Large intestine (tissue), 3 donors: ENCODE results near the gene NUP153. TPM values are rescaled to one million over a fixed set of nuclear protein-coding genes. Genes with fewer than 3 reads are reported as not detected.

Source experiments
- DNase-seq, 2 donors: peaks; one replicate each; pipeline versions ENCODE4 v3.0.0 to v3.0.0-alpha.2; 2013
- H3K27ac ChIP-seq: one replicate; pipeline ENCODE4 v1.5.1; 2013; ENCODE audit warnings: low read length
- H3K27me3 ChIP-seq: 2 replicates; pipeline ENCODE4 v1.6.1; 2013; ENCODE audit warnings: low read length; ENCODE audit not compliant: control insufficient read depth, insufficient read depth
- H3K36me3 ChIP-seq: 2 replicates; pipeline ENCODE4 v1.6.1; 2013; ENCODE audit warnings: low read length; ENCODE audit not compliant: control insufficient read depth, insufficient read depth
- H3K4me1 ChIP-seq: one replicate; pipeline ENCODE4 v1.6.1; 2013; ENCODE audit warnings: low read length; ENCODE audit not compliant: control insufficient read depth, insufficient read depth
- H3K4me3 ChIP-seq: one replicate; pipeline ENCODE4 v1.5.1; 2013; ENCODE audit warnings: low read length
- H3K9me3 ChIP-seq: one replicate; pipeline ENCODE4 v1.6.1; 2013; ENCODE audit warnings: mild to moderate bottlenecking, low read depth, low read length, moderate library complexity; ENCODE audit not compliant: control insufficient read depth
- WGBS: methylation state at CpG from one replicate; pipeline ENCODE4 v1.1.5; 2013; ENCODE audit warnings: low lambda C conversion rate; ENCODE audit not compliant: insufficient coverage; 5-methylcytosine and 5-hydroxymethylcytosine counted together
- polyA plus RNA-seq: library from polyadenylated mRNA; unstranded; fragments of 120-200 nt; gene quantifications from one replicate; pipeline ENCODE4 v1.2.1, GENCODE V29; 2013

NUP153 gene
- polyA plus RNA-seq, 1 donor = 32.2 TPM

DNA sequence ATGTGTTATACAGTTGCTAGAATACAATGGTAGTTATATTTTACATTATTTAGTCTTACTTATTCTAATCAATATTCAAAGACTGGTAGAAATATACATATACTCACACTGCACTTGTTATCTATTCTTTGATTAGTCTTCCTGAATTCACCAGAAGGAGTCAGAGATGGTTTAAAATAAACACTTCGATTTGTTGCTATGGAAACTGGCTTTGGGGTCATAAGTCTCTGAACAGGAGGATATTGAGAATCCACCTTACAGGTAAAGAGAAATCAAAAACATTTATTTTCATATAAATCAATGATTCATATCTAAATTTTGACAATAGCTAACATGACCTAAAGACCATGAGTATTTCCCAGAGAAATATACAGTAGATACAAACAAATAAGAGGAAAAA, 41.6 kb downstream of the NUP153 start:
- DNase-seq = no peak
- no CpG with 5 or more reads among the region's 1 CpG for WGBS
- Histone ChIP-seq H3K27me3 (no peaks in the 10 kb centered on the region), H3K9me3 (no peaks in the 10 kb centered on the region), H3K4me1 (no peaks in the 10 kb centered on the region), H3K36me3 (peaks cover 43% of the 10 kb centered on the region), H3K4me3 (no peak overlapping the region), H3K27ac (no peak overlapping the region)

GRCh38 chr6:17663226-17663625, 43.5 kb downstream of the NUP153 start:
- H3K9me3 ChIP-seq = no peaks in the 10 kb centered on the region
- no peaks in the 10 kb centered on the region for H3K27me3 ChIP-seq
- no peak overlapping the region for H3K27ac ChIP-seq
- no peak for DNase-seq
- no peak overlapping the region for H3K4me3 ChIP-seq
- H3K36me3 ChIP-seq = peaks cover 44% of the 10 kb centered on the region
- no CpG with 5 or more reads among the region's 4 CpGs for WGBS
- no peaks in the 10 kb centered on the region for H3K4me1 ChIP-seq

- Histone ChIP-seq H3K4me3 (no peak overlapping the region), H3K36me3 (peaks cover 48% of the 10 kb centered on the region), H3K9me3 (no peaks in the 10 kb centered on the region), H3K4me1 (no peaks in the 10 kb centered on the region), H3K27ac (no peak overlapping the region), H3K27me3 (no peaks in the 10 kb centered on the region)
- no peak for DNase-seq
- no CpG with 5 or more reads among the region's 2 CpGs for WGBS
Observed at GRCh38 chr6:17662585-17662984, 44.1 kb downstream of the NUP153 start.

DNA sequence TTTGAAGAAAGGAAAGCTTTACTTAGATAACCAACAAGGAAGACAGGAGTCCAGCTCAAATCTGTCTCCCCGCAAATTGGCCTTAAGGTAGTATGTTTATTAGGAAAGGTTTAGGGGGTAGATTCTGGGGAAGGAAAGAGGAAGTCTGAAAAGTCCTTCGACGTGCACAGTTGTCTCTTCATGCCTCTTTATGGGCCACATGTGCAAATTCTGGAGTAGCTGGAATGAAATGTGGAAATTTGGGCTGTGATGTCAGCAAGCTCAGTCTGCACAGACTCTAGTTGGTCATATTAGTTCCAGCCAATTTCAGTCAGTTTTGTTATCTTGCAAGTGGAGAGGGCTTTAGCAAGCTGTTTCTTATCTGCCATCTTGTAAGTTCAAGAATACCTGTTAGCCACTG, 50.1 kb downstream of the NUP153 start:
- WGBS = 100% methylated on average over 1 of the region's 3 CpGs
- Histone ChIP-seq H3K4me1 (no peaks in the 10 kb centered on the region), H3K27me3 (no peaks in the 10 kb centered on the region), H3K27ac (no peak overlapping the region), H3K4me3 (no peak overlapping the region), H3K36me3 (peaks cover 55% of the 10 kb centered on the region), H3K9me3 (no peaks in the 10 kb centered on the region)
- no peak for DNase-seq

GRCh38 chr6:17656092-17656491, 50.6 kb downstream of the NUP153 start:
- H3K9me3 ChIP-seq = no peaks in the 10 kb centered on the region
- no peak for DNase-seq
- H3K36me3 ChIP-seq = peaks cover 53% of the 10 kb centered on the region
- no peaks in the 10 kb centered on the region for H3K4me1 ChIP-seq
- WGBS = no CpG with 5 or more reads among the region's 1 CpG
- no peak overlapping the region for H3K4me3 ChIP-seq
- no peaks in the 10 kb centered on the region for H3K27me3 ChIP-seq
- no peak overlapping the region for H3K27ac ChIP-seq

- H3K9me3 ChIP-seq = no peaks in the 10 kb centered on the region
- peaks cover 49% of the 10 kb centered on the region for H3K36me3 ChIP-seq
- H3K27ac ChIP-seq = no peak overlapping the region
- 100% methylated on average over 1 of the region's 5 CpGs for WGBS
- H3K4me1 ChIP-seq = no peaks in the 10 kb centered on the region
- no peaks in the 10 kb centered on the region for H3K27me3 ChIP-seq
- DNase-seq = no peak
- H3K4me3 ChIP-seq = no peak overlapping the region
Observed at GRCh38 chr6:17653198-17653882, 53.4 kb downstream of the NUP153 start.

DNA sequence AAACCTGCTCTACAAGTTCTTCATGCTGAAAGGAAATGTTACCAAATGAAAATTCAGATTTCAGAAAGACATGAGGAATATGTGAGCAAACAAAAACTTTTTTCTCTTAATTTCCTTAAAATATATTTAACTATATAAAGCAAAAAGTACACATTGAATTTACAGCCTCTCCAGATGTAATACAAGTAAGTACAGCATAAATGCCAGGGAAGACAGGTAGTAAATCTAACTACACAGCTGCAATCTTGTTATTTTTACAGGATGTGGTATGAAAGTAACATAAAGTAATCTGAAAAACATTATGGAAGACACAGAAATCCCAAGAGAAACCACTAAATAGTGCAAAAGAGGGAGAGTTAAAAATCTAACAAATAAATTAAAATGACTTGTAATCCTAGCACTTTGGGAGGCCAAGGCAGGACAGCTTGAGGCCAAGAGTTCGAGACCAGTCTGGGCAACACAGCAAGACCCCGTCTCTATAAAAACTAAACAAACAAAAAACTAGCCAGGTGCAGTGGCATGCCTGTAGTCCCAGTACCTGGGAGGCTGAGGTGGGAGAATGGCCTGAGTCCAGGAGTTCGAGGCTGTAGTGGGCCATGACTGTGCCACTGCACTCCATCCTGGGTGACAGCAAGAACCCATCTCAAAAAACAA, 55.9 kb downstream of the NUP153 start:
- no peaks in the 10 kb centered on the region for H3K27me3 ChIP-seq
- H3K9me3 ChIP-seq = no peaks in the 10 kb centered on the region
- no CpG with 5 or more reads among the region's 3 CpGs for WGBS
- H3K27ac ChIP-seq = no peak overlapping the region
- H3K4me3 ChIP-seq = no peak overlapping the region
- DNase-seq = no peak
- peaks cover 51% of the 10 kb centered on the region for H3K36me3 ChIP-seq
- H3K4me1 ChIP-seq = no peaks in the 10 kb centered on the region

- H3K36me3 ChIP-seq = peaks cover 57% of the 10 kb centered on the region
- no peaks in the 10 kb centered on the region for H3K4me1 ChIP-seq
- no peaks in the 10 kb centered on the region for H3K9me3 ChIP-seq
- H3K4me3 ChIP-seq = no peak overlapping the region
- H3K27me3 ChIP-seq = no peaks in the 10 kb centered on the region
- DNase-seq = no peak
- no peak overlapping the region for H3K27ac ChIP-seq
- 80% methylated on average over 1 of the region's 3 CpGs for WGBS
Observed at GRCh38 chr6:17648745-17649144, 58.0 kb downstream of the NUP153 start.

GRCh38 chr6:17640477-17640917, 66.2 kb downstream of the NUP153 start:
- WGBS = no CpG with 5 or more reads among the region's 3 CpGs
- H3K27me3 ChIP-seq = no peaks in the 10 kb centered on the region
- H3K27ac ChIP-seq = no peak overlapping the region
- no peaks in the 10 kb centered on the region for H3K4me1 ChIP-seq
- no peak for DNase-seq
- H3K4me3 ChIP-seq = no peak overlapping the region
- peaks cover 55% of the 10 kb centered on the region for H3K36me3 ChIP-seq
- H3K9me3 ChIP-seq = no peaks in the 10 kb centered on the region

DNA sequence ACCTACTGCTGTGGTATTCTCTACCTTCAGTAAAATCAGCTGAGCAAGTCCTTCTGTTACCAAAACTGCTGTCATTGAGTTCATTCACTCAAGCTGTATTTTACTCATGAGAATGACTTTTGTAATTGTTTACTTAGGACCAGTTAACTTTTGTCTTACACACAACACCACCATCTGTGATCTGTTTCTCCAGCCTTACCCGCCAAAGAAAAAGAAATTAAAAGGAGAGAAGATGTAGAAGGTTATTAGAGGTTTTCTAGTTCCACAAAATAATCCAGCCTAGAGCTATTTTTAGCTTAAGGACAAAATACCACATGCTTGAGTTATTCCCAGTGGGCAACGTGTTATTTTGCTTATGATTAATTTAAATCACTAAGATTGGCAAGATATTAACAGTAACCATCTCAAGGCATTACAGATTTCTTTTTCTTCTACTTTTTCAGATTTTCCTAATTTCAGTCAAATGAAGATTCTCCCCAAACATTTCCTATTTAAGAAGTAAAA, 68.5 kb downstream of the NUP153 start:
- Histone ChIP-seq H3K4me1 (no peaks in the 10 kb centered on the region), H3K36me3 (peaks cover 53% of the 10 kb centered on the region), H3K27me3 (no peaks in the 10 kb centered on the region), H3K9me3 (no peaks in the 10 kb centered on the region), H3K4me3 (no peak overlapping the region), H3K27ac (no peak overlapping the region)
- no peak for DNase-seq
- 89% methylated on average over 2 of the region's 2 CpGs for WGBS
